Tibial nerve (tissue), 4 donors: ENCODE measurements around the gene RNF126. TPM values are rescaled to one million over a fixed set of nuclear protein-coding genes. Genes with fewer than 3 reads are reported as not detected.

Source experiments
- DNase-seq, 2 donors: peaks; one replicate each; pipeline ENCODE4 v3.0.0-alpha.2; 2019; ENCODE audit warnings: low spot score in 2 of 2
- H3K27ac ChIP-seq, 4 donors: fragments of 200-600 bp; sonication (generic) in 3 of 4; one replicate each; pipeline ENCODE4 v1.5.1; 2017 to 2019; ENCODE audit warnings: mild to moderate bottlenecking in 1 of 4
- H3K27me3 ChIP-seq, 2 donors: fragments of 200-600 bp; sonication (generic) in 1 of 2; one replicate each; pipeline versions ENCODE4 v1.5.1 to v1.6.0; 2017 to 2019
- H3K36me3 ChIP-seq, 3 donors: fragments of 200-600 bp; sonication (generic); one replicate each; pipeline ENCODE4 v1.5.1; 2018 to 2019
- H3K4me1 ChIP-seq, 4 donors: fragments of 200-600 bp; sonication (generic) in 3 of 4; one replicate each; pipeline ENCODE4 v1.5.1; 2017 to 2019
- H3K4me3 ChIP-seq, 4 donors: fragments of 200-600 bp; sonication (generic) in 3 of 4; one replicate each; pipeline ENCODE4 v1.5.1; 2017 to 2019; ENCODE audit warnings: mild to moderate bottlenecking in 1 of 4, moderate library complexity in 1 of 4
- H3K9me3 ChIP-seq, 4 donors: fragments of 200-600 bp; sonication (generic) in 3 of 4; one replicate each; pipeline ENCODE4 v1.5.1; 2017 to 2019
- EP300 ChIP-seq, 2 donors: sonication (generic); formaldehyde crosslinking; IDR thresholded peaks; one replicate each; pipeline ENCODE4 v1.6.1; 2017; ENCODE audit warnings: antibody characterized with exemption in 2 of 2, mild to moderate bottlenecking in 1 of 2
- POLR2A ChIP-seq, 2 donors: fragments of 450-650 bp; IDR thresholded peaks; one replicate each; pipeline ENCODE4 v1.6.1; 2017; ENCODE audit warnings: antibody characterized with exemption in 2 of 2, mild to moderate bottlenecking in 2 of 2, moderate library complexity in 2 of 2
- WGBS, 2 donors: methylation state at CpG; one replicate each; pipeline ENCODE4 v1.1.5; 2018; 5-methylcytosine and 5-hydroxymethylcytosine counted together
- total RNA-seq, 4 donors: library from RNA; depleted of rRNA; stranded (reverse); fragments of >200 nt; gene quantifications; one replicate each; pipeline ENCODE4 v1.1.0, GENCODE V29; 2016
- TF ChIP-seq, protein P1 (sequence below), 5 experiments: fragments of 200-600 bp in 3 of 5; fragments of 450-650 bp in 2 of 5; sonication (generic) in 3 of 5; IDR thresholded peaks; one replicate each; pipeline ENCODE4 v1.5.1; 2016 to 2019; ENCODE audit warnings: antibody characterized with exemption in 5 of 5, mild to moderate bottlenecking in 3 of 5, moderate library complexity in 2 of 5

Gene RNF126
- total RNA-seq, 4 donors from 2014 or later: 38.0 to 90.9 (median 55.3) TPM

DNA sequence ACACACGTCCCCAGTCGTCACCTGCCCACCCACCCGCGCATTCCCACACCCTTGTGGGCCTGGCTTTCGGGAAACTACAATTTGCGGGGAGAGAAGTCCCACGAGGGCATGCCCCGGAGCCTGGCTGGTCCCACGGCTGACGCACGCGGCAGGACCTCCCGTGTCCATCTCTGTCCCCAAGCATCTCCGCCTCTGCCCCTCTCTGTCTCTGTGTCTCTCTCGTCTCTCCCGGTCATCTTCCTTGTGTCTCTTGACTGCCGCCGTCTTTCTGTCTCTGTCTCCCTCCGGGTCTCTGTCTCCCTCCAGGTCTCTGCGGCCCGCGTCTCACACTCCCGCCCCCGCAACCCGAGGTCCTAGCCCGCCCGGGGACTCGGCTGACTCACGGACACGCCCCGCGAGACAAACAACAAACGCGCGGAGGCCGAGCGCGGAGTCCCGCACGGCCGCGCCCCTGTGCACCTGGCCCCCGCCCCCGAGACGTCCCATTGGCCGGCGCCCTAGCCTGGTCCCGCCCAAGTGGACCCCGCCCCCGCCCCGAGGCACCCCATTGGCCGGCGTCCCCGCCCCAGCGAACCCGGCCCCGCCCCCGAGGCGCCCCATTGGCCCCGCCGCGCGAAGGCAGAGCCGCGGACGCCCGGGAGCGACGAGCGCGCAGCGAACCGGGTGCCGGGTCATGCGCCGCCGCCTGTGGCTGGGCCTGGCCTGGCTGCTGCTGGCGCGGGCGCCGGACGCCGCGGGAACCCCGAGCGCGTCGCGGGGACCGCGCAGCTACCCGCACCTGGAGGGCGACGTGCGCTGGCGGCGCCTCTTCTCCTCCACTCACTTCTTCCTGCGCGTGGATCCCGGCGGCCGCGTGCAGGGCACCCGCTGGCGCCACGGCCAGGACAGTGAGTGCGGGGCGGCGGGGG is 23.5 kb downstream of the RNF126 start, which contains the start of gene FGF22:
TSS of gene FGF22 (plus strand) at position 627 of the 908 bp plus-strand sequence. CDS start at position 674, 47 bp downstream.
- 4% methylated on average over 37 to 45 of the region's 109 CpGs for WGBS, 2 donors
- peak; percentile 91 to 93 for DNase-seq
- Histone ChIP-seq H3K27me3 (no peaks in the 10 kb centered on the region), H3K4me1 (peaks cover 0 to 20% (median 12%) of the 10 kb centered on the region in 4 donors), H3K36me3 (peaks cover 0 to 14% (median 0%) of the 10 kb centered on the region in 3 donors), H3K27ac (peak within 1 kb of the TSS; percentile 61 to 88 (median 68)), H3K4me3 (peak within 1 kb of the TSS; percentile 27 to 61 (median 47)), H3K9me3 (no peaks in the 10 kb centered on the region)
- TF ChIP-seq EP300 (IDR thresholded peaks at IDR 0.05) (peak in 1 of 2 donors; percentile 64), POLR2A (IDR thresholded peaks at IDR 0.05) (peak in 1 of 2 donors; percentile 30)
- TF ChIP-seq, protein P1, sequence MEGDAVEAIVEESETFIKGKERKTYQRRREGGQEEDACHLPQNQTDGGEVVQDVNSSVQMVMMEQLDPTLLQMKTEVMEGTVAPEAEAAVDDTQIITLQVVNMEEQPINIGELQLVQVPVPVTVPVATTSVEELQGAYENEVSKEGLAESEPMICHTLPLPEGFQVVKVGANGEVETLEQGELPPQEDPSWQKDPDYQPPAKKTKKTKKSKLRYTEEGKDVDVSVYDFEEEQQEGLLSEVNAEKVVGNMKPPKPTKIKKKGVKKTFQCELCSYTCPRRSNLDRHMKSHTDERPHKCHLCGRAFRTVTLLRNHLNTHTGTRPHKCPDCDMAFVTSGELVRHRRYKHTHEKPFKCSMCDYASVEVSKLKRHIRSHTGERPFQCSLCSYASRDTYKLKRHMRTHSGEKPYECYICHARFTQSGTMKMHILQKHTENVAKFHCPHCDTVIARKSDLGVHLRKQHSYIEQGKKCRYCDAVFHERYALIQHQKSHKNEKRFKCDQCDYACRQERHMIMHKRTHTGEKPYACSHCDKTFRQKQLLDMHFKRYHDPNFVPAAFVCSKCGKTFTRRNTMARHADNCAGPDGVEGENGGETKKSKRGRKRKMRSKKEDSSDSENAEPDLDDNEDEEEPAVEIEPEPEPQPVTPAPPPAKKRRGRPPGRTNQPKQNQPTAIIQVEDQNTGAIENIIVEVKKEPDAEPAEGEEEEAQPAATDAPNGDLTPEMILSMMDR (IDR thresholded peaks at IDR 0.05): no peak

DNA sequence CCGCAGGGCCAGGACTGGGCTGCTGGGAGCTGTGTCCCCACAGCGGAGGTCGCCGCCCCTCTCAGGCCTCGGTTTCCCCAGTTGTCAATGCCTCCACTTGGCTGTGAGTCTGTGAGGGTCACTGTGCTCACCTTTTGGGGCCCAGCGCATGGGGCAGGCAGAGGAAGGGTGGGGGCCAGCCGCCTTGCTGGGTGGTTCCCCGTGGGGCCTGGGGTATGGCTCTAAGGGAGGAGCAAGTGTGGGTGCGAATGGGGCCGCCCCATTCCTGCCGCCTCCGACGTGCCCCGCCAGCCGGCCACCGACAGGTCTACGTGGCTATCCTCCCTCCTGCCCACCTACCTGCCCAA is 24.1 kb downstream of the RNF126 start:
- TF ChIP-seq, protein P1 (IDR thresholded peaks at IDR 0.05): no peak
- no peak for TF ChIP-seq POLR2A (IDR thresholded peaks at IDR 0.05)
- TF ChIP-seq EP300 (IDR thresholded peaks at IDR 0.05): no peak
- Histone ChIP-seq H3K4me3 (peak overlapping the region; percentile 27 to 61 (median 47)), H3K27me3 (no peaks in the 10 kb centered on the region), H3K4me1 (peaks cover 0 to 26% (median 18%) of the 10 kb centered on the region in 4 donors), H3K27ac (peak overlapping the region; percentile 5 to 88 (median 36)), H3K9me3 (no peaks in the 10 kb centered on the region), H3K36me3 (peaks cover 0 to 8% (median 0%) of the 10 kb centered on the region in 3 donors)
- 45 to 71% methylated on average over 15 to 16 of the region's 17 CpGs for WGBS, 2 donors
- no peak for DNase-seq

DNA sequence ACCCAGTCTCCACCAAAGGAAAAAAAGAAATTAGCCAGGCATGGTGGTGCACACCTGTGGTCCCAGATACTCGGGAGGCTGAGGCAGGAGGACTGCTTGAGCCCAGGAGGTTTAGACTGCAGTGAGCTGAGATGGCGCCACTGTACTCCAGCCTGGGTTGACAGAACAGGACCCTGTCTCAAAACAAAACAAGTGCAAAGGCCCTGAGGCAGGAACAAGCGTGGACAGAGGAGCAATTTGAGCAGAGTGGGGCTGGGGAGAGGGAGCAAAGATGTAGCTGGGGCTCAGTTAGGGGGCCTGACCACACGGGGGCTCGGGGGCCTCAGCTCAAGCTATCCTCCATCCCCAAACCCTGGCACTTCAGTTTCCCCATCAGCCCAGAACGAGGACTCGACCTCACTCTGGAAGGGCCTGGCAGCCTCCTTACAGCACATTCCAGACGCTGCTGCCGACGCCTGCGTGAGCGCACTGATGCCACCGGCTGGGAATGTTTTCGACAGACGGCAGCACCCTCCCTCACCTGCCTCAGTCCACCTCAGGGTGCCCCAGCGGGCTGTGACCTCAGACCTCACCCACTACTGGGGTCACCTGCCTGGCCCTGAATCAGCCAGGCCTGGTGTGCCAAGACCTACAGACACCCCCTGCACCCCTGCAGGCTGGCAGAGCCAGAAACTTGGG is 27.9 kb downstream of the RNF126 start:
- Histone ChIP-seq H3K27ac (no peak overlapping the region), H3K4me3 (no peak overlapping the region), H3K36me3 (peaks cover 0 to 12% (median 0%) of the 10 kb centered on the region in 3 donors), H3K4me1 (peaks cover 0 to 48% (median 27%) of the 10 kb centered on the region in 4 donors), H3K9me3 (no peaks in the 10 kb centered on the region), H3K27me3 (no peaks in the 10 kb centered on the region)
- WGBS, 2 donors: 85% methylated on average over 6 to 16 of the region's 16 CpGs
- no peak for TF ChIP-seq POLR2A (IDR thresholded peaks at IDR 0.05)
- TF ChIP-seq, protein P1 (IDR thresholded peaks at IDR 0.05): no peak
- no peak for TF ChIP-seq EP300 (IDR thresholded peaks at IDR 0.05)
- no peak for DNase-seq

DNA sequence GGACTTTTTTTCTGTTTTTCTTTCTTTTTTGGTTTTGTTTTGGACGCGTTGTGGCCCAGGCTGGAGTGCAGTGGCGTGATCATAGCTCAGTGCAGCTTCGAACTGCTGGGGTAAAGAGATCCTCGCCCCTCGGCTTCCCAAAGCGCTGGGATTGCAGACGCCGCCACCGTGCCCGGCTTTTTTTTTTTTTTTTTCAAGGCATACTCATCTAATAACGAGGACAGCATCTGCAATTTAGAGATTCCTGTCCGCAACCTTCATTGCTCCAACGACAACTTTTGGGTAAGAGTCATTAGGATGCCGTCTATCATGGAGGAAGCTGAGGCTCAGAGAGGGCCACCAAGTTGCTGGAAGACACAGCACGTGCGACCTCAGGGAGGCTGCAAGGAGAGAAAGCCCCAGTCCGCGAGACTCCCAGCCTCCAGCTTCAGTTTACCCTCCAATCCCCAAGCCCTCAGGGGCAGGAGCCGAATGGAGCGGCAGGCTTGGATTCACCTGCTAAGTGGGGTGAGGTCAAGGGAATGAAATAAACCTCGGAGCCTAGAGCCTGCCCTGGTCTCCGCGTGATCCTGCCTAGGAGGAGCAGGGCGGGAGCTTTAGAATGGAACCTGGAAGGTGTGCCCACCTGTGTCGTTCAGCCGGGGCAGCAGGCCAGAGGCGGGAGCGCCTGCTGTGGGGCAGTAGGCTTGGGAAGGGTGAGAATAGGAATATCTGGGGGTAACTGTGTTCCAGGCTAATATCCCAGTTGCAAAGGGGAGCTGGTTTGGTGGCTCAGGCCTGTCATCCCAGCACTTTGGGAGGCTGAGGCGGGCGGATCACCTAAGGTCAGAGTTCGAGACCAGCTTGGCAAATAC is 29.0 kb downstream of the RNF126 start:
- TF ChIP-seq, protein P1 (IDR thresholded peaks at IDR 0.05): no peak
- TF ChIP-seq EP300 (IDR thresholded peaks at IDR 0.05) (no peak), POLR2A (IDR thresholded peaks at IDR 0.05) (no peak)
- peaks cover 0 to 23% (median 0%) of the 10 kb centered on the region in 3 donors for H3K36me3 ChIP-seq
- no peaks in the 10 kb centered on the region for H3K9me3 ChIP-seq
- no peak for DNase-seq
- 22 to 23% methylated on average over 32 of the region's 32 CpGs for WGBS, 2 donors
- peaks cover 0 to 44% (median 23%) of the 10 kb centered on the region in 4 donors for H3K4me1 ChIP-seq
- peak overlapping the region; percentile 21 to 85 (median 78) for H3K27ac ChIP-seq
- no peaks in the 10 kb centered on the region for H3K27me3 ChIP-seq
- peak overlapping the region; percentile 71 to 95 (median 85) for H3K4me3 ChIP-seq
